Breast epithelium (tissue), 3 donors: ENCODE data around the gene DDR2.

ENCODE experiments used
- CTCF ChIP-seq, 3 donors: fragments of 450-650 bp; IDR thresholded peaks; one replicate each; pipeline ENCODE4 v1.5.1; 2016 to 2017; ENCODE audit warnings: antibody characterized with exemption in 3 of 3, mild to moderate bottlenecking in 3 of 3, moderate library complexity in 3 of 3
- POLR2A ChIP-seq: fragments of 450-650 bp; IDR thresholded peaks from one replicate; pipeline ENCODE4 v1.6.1; 2016; ENCODE audit warnings: antibody characterized with exemption, mild to moderate bottlenecking, moderate library complexity

- no peak for TF ChIP-seq CTCF (IDR thresholded peaks at IDR 0.05)
- TF ChIP-seq POLR2A = no peak
Measured at GRCh38 chr1:162619076-162619475, 13.2 kb upstream of the DDR2 start.
